K562 (cell line): Measurements from ENCODE around the gene SLC22A1.

Experiments used
- ATF1 ChIP-seq, 2 experiments: fragments of 450-650 bp in 1 of 2; IDR thresholded peaks; 2 replicates each; pipeline ENCODE4 v1.6.1; 2016; ENCODE audit warnings: missing compliant biosample characterization in 1 of 2, missing genetic modification characterization in 1 of 2
- CC2D1A ChIP-seq: fragments of 450-650 bp; IDR thresholded peaks from 2 replicates; pipeline ENCODE4 v1.6.1; 2017; ENCODE audit warnings: mild to moderate bottlenecking
- EZH2 ChIP-seq: IDR thresholded peaks from 2 replicates; pipeline ENCODE4 v1.6.1; 2012; ENCODE audit warnings: low read depth, mild to moderate bottlenecking, inconsistent platforms, low read length, borderline replicate concordance
- GATAD2B ChIP-seq: fragments of 450-650 bp; IDR thresholded peaks from 2 replicates; pipeline ENCODE4 v1.6.1; 2017; ENCODE audit warnings: mild to moderate bottlenecking, borderline replicate concordance
- KAT2B ChIP-seq: IDR thresholded peaks from one replicate; pipeline ENCODE4 v1.6.1; 2012; ENCODE audit warnings: low read depth, mild to moderate bottlenecking, control low read depth, inconsistent platforms, low read length, moderate library complexity
- RB1 ChIP-seq: fragments of 450-650 bp; IDR thresholded peaks from 2 replicates; pipeline ENCODE4 v1.6.1; 2017; ENCODE audit warnings: low read depth, mild to moderate bottlenecking
- ZFP30 ChIP-seq: fragments of 250-450 bp; sonication (Bioruptor Pico); IDR thresholded peaks from 2 replicates; pipeline ENCODE4 v1.8.0; 2022; ENCODE audit warnings: moderate library complexity, mild to moderate bottlenecking, inconsistent platforms, borderline replicate concordance
- ZNF707 ChIP-seq: fragments of 250-450 bp; sonication (Bioruptor Pico); conservative IDR thresholded peaks from 2 replicates; pipeline ENCODE4 v1.8.0; 2022; ENCODE audit warnings: inconsistent platforms, mild to moderate bottlenecking, moderate library complexity
- TF ChIP-seq, protein P1 (sequence below), 3 experiments: IDR thresholded peaks in 2 of 3; conservative IDR thresholded peaks in 1 of 3; 2 replicates each; pipeline ENCODE4 v1.5.1; 2011 to 2012; ENCODE audit warnings: low read length in 3 of 3, mild to moderate bottlenecking in 3 of 3, control low read depth in 2 of 3, improper control_type of control experiment in 1 of 3, inconsistent platforms in 1 of 3, low read depth in 1 of 3, mixed read lengths in 1 of 3, moderate library complexity in 1 of 3; ENCODE audit not compliant: insufficient read depth in 2 of 3
- TF ChIP-seq, protein P2 (sequence below): fragments of 450-650 bp; formaldehyde crosslinking; IDR thresholded peaks from 2 replicates; pipeline ENCODE4 v1.4.0; 2022; ENCODE audit warnings: missing genetic modification characterization
- TF ChIP-seq, protein P3 (sequence below): fragments of 250-450 bp; sonication (Bioruptor Pico); IDR thresholded peaks from 2 replicates; pipeline ENCODE4 v1.5.0; 2021
- TF ChIP-seq, protein P4 (sequence below): sonication (generic); formaldehyde crosslinking; IDR thresholded peaks from 2 replicates; pipeline ENCODE4 v1.8.0; 2022; ENCODE audit warnings: mild to moderate bottlenecking, missing genetic modification reagents

DNA sequence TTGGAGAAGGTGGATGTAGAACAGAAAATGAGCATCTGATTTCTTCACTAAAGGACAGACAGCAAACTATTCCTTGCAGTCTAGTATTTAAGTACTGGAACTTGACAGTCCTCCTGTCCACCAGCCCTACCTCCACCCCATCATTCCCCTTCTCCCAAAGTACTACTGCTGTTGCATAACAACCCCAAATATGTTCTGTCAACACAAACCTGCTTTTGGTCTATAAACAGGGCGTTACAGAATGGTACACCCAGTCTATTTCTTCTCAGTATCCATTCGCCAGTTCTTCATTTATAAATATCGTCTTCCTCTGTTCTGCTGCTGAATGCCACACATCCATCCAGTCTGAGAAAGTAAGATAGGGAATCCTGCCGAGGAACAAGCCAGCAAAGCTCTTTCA lies 27.7 kb upstream of the SLC22A1 start:
- TF ChIP-seq ZNF707 (CRISPR knock-in tag): no peak
- TF ChIP-seq ZFP30: no peak
- TF ChIP-seq ATF1 (CRISPR knock-in tag; IDR thresholded peaks at IDR 0.05): no peak
- TF ChIP-seq ATF1 (tag; IDR thresholded peaks at IDR 0.05): no peak
- TF ChIP-seq CC2D1A: no peak
- TF ChIP-seq, protein P1, sequence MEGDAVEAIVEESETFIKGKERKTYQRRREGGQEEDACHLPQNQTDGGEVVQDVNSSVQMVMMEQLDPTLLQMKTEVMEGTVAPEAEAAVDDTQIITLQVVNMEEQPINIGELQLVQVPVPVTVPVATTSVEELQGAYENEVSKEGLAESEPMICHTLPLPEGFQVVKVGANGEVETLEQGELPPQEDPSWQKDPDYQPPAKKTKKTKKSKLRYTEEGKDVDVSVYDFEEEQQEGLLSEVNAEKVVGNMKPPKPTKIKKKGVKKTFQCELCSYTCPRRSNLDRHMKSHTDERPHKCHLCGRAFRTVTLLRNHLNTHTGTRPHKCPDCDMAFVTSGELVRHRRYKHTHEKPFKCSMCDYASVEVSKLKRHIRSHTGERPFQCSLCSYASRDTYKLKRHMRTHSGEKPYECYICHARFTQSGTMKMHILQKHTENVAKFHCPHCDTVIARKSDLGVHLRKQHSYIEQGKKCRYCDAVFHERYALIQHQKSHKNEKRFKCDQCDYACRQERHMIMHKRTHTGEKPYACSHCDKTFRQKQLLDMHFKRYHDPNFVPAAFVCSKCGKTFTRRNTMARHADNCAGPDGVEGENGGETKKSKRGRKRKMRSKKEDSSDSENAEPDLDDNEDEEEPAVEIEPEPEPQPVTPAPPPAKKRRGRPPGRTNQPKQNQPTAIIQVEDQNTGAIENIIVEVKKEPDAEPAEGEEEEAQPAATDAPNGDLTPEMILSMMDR (IDR thresholded peaks at IDR 0.05 in 2 of 3, conservative IDR thresholded peaks at IDR 0.05 in 1 of 3; ENCODE audit: insufficient read depth in 2 of 3, low read depth in 1 of 3, low read length in 3 of 3): no peak
- TF ChIP-seq, protein P2, sequence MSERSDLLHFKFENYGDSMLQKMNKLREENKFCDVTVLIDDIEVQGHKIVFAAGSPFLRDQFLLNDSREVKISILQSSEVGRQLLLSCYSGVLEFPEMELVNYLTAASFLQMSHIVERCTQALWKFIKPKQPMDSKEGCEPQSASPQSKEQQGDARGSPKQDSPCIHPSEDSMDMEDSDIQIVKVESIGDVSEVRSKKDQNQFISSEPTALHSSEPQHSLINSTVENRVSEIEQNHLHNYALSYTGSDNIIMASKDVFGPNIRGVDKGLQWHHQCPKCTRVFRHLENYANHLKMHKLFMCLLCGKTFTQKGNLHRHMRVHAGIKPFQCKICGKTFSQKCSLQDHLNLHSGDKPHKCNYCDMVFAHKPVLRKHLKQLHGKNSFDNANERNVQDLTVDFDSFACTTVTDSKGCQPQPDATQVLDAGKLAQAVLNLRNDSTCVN (CRISPR knock-in tag): no peak
- TF ChIP-seq EZH2: no peak
- no peak for TF ChIP-seq KAT2B
- TF ChIP-seq GATAD2B: no peak
- TF ChIP-seq, protein P3, sequence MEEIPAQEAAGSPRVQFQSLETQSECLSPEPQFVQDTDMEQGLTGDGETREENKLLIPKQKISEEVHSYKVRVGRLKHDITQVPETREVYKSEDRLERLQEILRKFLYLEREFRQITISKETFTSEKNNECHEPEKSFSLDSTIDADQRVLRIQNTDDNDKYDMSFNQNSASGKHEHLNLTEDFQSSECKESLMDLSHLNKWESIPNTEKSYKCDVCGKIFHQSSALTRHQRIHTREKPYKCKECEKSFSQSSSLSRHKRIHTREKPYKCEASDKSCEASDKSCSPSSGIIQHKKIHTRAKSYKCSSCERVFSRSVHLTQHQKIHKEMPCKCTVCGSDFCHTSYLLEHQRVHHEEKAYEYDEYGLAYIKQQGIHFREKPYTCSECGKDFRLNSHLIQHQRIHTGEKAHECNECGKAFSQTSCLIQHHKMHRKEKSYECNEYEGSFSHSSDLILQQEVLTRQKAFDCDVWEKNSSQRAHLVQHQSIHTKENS (CRISPR knock-in tag): no peak
- TF ChIP-seq RB1: no peak
- TF ChIP-seq, protein P4, sequence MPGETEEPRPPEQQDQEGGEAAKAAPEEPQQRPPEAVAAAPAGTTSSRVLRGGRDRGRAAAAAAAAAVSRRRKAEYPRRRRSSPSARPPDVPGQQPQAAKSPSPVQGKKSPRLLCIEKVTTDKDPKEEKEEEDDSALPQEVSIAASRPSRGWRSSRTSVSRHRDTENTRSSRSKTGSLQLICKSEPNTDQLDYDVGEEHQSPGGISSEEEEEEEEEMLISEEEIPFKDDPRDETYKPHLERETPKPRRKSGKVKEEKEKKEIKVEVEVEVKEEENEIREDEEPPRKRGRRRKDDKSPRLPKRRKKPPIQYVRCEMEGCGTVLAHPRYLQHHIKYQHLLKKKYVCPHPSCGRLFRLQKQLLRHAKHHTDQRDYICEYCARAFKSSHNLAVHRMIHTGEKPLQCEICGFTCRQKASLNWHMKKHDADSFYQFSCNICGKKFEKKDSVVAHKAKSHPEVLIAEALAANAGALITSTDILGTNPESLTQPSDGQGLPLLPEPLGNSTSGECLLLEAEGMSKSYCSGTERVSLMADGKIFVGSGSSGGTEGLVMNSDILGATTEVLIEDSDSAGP (CRISPR knock-in tag): no peak
